HEK293 (cell line): ENCODE data around the gene ZNF562.

ENCODE experiments used
- MEIS1 ChIP-seq: sonication (generic); formaldehyde crosslinking; IDR thresholded peaks from 2 replicates; pipeline ENCODE4 v1.8.1; 2022; ENCODE audit warnings: missing genetic modification reagents, mild to moderate bottlenecking, borderline replicate concordance
- REST ChIP-seq: fragments of 450-650 bp; formaldehyde crosslinking; IDR thresholded peaks from 2 replicates; pipeline ENCODE4 v1.5.1; 2016; ENCODE audit warnings: missing biosample characterization, missing genetic modification characterization
- YY1 ChIP-seq: fragments of 450-650 bp; formaldehyde crosslinking; IDR thresholded peaks from 2 replicates; pipeline ENCODE4 v1.5.1; 2018; ENCODE audit warnings: missing biosample characterization, missing genetic modification characterization
- ZFP3 ChIP-seq: fragments of 450-650 bp; formaldehyde crosslinking; IDR thresholded peaks from 2 replicates; pipeline ENCODE4 v1.5.1; 2016; ENCODE audit warnings: low read depth, missing biosample characterization, missing genetic modification characterization
- ZNF629 ChIP-seq: fragments of 450-650 bp; formaldehyde crosslinking; IDR thresholded peaks from 2 replicates; pipeline ENCODE4 v1.5.1; 2017; ENCODE audit warnings: missing biosample characterization, missing genetic modification characterization
- ZNF747 ChIP-seq: fragments of 450-650 bp; formaldehyde crosslinking; IDR thresholded peaks from 2 replicates; pipeline ENCODE4 v1.5.1; 2016; ENCODE audit warnings: missing biosample characterization, missing genetic modification characterization
- ZNF791 ChIP-seq: fragments of 450-650 bp; formaldehyde crosslinking; IDR thresholded peaks from 2 replicates; pipeline ENCODE4 v1.5.1; 2016; ENCODE audit warnings: missing biosample characterization, missing genetic modification characterization
- TF ChIP-seq, protein P1 (sequence below): fragments of 450-650 bp; formaldehyde crosslinking; IDR thresholded peaks from 2 replicates; pipeline ENCODE4 v1.5.1; 2016; ENCODE audit warnings: missing biosample characterization, missing genetic modification characterization
- TF ChIP-seq, protein P2 (sequence below): fragments of 450-650 bp; formaldehyde crosslinking; IDR thresholded peaks from 2 replicates; pipeline ENCODE4 v1.5.1; 2016; ENCODE audit warnings: missing biosample characterization, missing genetic modification characterization

GRCh38 chr19:9721861-9722260 lies 47.0 kb upstream of the ZNF562 start:
- TF ChIP-seq MEIS1 (CRISPR knock-in tag) (no peak), REST (tag by site-specific recombination) (no peak), ZFP3 (tag by site-specific recombination) (no peak), YY1 (tag by site-specific recombination) (no peak), ZNF747 (tag by site-specific recombination) (no peak), ZNF629 (no peak), ZNF791 (no peak)
- TF ChIP-seq, protein P1, sequence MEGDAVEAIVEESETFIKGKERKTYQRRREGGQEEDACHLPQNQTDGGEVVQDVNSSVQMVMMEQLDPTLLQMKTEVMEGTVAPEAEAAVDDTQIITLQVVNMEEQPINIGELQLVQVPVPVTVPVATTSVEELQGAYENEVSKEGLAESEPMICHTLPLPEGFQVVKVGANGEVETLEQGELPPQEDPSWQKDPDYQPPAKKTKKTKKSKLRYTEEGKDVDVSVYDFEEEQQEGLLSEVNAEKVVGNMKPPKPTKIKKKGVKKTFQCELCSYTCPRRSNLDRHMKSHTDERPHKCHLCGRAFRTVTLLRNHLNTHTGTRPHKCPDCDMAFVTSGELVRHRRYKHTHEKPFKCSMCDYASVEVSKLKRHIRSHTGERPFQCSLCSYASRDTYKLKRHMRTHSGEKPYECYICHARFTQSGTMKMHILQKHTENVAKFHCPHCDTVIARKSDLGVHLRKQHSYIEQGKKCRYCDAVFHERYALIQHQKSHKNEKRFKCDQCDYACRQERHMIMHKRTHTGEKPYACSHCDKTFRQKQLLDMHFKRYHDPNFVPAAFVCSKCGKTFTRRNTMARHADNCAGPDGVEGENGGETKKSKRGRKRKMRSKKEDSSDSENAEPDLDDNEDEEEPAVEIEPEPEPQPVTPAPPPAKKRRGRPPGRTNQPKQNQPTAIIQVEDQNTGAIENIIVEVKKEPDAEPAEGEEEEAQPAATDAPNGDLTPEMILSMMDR (tag by site-specific recombination): no peak
- TF ChIP-seq, protein P2, sequence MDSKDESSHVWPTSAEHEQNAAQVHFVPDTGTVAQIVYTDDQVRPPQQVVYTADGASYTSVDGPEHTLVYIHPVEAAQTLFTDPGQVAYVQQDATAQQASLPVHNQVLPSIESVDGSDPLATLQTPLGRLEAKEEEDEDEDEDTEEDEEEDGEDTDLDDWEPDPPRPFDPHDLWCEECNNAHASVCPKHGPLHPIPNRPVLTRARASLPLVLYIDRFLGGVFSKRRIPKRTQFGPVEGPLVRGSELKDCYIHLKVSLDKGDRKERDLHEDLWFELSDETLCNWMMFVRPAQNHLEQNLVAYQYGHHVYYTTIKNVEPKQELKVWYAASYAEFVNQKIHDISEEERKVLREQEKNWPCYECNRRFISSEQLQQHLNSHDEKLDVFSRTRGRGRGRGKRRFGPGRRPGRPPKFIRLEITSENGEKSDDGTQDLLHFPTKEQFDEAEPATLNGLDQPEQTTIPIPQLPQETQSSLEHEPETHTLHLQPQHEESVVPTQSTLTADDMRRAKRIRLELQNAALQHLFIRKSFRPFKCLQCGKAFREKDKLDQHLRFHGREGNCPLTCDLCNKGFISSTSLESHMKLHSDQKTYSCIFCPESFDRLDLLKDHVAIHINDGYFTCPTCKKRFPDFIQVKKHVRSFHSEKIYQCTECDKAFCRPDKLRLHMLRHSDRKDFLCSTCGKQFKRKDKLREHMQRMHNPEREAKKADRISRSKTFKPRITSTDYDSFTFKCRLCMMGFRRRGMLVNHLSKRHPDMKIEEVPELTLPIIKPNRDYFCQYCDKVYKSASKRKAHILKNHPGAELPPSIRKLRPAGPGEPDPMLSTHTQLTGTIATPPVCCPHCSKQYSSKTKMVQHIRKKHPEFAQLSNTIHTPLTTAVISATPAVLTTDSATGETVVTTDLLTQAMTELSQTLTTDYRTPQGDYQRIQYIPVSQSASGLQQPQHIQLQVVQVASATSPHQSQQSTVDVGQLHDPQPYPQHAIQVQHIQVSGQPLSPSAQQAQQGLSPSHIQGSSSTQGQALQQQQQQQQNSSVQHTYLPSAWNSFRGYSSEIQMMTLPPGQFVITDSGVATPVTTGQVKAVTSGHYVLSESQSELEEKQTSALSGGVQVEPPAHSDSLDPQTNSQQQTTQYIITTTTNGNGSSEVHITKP (tag by site-specific recombination): no peak
